ENCODE results near the gene SUCO.
"Not testable (repeated sequence)": the region's sequence is repeated elsewhere in the genome, so short reads cannot be mapped to it uniquely, and the experiment has no call there.

SUCO gene

GRCh38 chr1:172616195-172616594, 83.2 kb downstream of the SUCO start:
- no peak for DNase-seq
- H2AFZ ChIP-seq (ENCODE audit: insufficient read depth, low read length, poor library complexity): no peak overlapping the region
- H4K91ac ChIP-seq (ENCODE audit: low read depth, low read length): no peak overlapping the region
- H2BK120ac ChIP-seq (ENCODE audit: insufficient read depth, low read length, poor library complexity): no peak overlapping the region
- no peak overlapping the region for H3K4me3 ChIP-seq (ENCODE audit: low read depth, low read length)
- H3K4ac ChIP-seq (ENCODE audit: low read depth, low read length): no peak overlapping the region
- H3K18ac ChIP-seq (ENCODE audit: low read length): no peak overlapping the region
- no peak overlapping the region for H3K9ac ChIP-seq (ENCODE audit: low read length)
- peaks cover 4 to 10% of the 10 kb centered on the region in 2 experiments for H3K36me3 ChIP-seq (ENCODE audit: control insufficient read depth in 1 of 2, insufficient read depth in 2 of 2, low read length in 2 of 2)
- no peaks in the 10 kb centered on the region for H3K27me3 ChIP-seq (ENCODE audit: insufficient read depth, low read length)
- H2BK5ac ChIP-seq (ENCODE audit: low read depth, low read length, poor library complexity): no peak overlapping the region
- no peak overlapping the region for H4K8ac ChIP-seq (ENCODE audit: low read depth, low read length)
- no peaks in the 10 kb centered on the region for H3K4me1 ChIP-seq (ENCODE audit: control insufficient read depth in 1 of 2, insufficient read depth in 2 of 2, low read length in 2 of 2)
- H2AK5ac ChIP-seq (ENCODE audit: low read length): no peak overlapping the region
- no peak overlapping the region for H2BK12ac ChIP-seq (ENCODE audit: low read length)
- no peak overlapping the region for H3K23ac ChIP-seq (ENCODE audit: low read length)
- WGBS (ENCODE audit: extremely low coverage, insufficient coverage, insufficient read length): no CpG with 5 or more reads among the region's 1 CpG
- peaks cover 7% of the 10 kb centered on the region for H3K9me3 ChIP-seq (ENCODE audit: insufficient read depth, low read depth, low read length)
- no peaks in the 10 kb centered on the region for H3K79me2 ChIP-seq (ENCODE audit: control insufficient read depth, insufficient read depth, low read length, poor library complexity)
- peaks cover 2% of the 10 kb centered on the region for H3K79me1 ChIP-seq (ENCODE audit: low read length)
- no peak overlapping the region for H3K14ac ChIP-seq (ENCODE audit: low read length)
- H3K4me2 ChIP-seq (ENCODE audit: low read length): no peak overlapping the region
- H4K12ac ChIP-seq (ENCODE audit: low read depth, low read length): no peak overlapping the region
- no peak overlapping the region for H3K27ac ChIP-seq (ENCODE audit: low read depth, low read length)

GRCh38 chr1:172616636-172617035, 83.7 kb downstream of the SUCO start:
- no peak overlapping the region for H2BK5ac ChIP-seq (ENCODE audit: low read depth, low read length, poor library complexity)
- H3K14ac ChIP-seq (ENCODE audit: low read length): no peak overlapping the region
- no peak overlapping the region for H4K8ac ChIP-seq (ENCODE audit: low read depth, low read length)
- H3K4me2 ChIP-seq (ENCODE audit: low read length): no peak overlapping the region
- H3K4ac ChIP-seq (ENCODE audit: low read depth, low read length): no peak overlapping the region
- H3K36me3 ChIP-seq (ENCODE audit: control insufficient read depth in 1 of 2, insufficient read depth in 2 of 2, low read length in 2 of 2): peaks cover 4 to 8% of the 10 kb centered on the region in 2 experiments
- WGBS (ENCODE audit: extremely low coverage, insufficient coverage, insufficient read length): no CpG with 5 or more reads among the region's 3 CpGs
- no peak overlapping the region for H4K12ac ChIP-seq (ENCODE audit: low read depth, low read length)
- H2AFZ ChIP-seq (ENCODE audit: insufficient read depth, low read length, poor library complexity): no peak overlapping the region
- H4K91ac ChIP-seq (ENCODE audit: low read depth, low read length): no peak overlapping the region
- H3K4me3 ChIP-seq (ENCODE audit: low read depth, low read length): no peak overlapping the region
- H2AK5ac ChIP-seq (ENCODE audit: low read length): no peak overlapping the region
- no peak overlapping the region for H3K23ac ChIP-seq (ENCODE audit: low read length)
- no peak for DNase-seq
- H3K27ac ChIP-seq (ENCODE audit: low read depth, low read length): no peak overlapping the region
- no peak overlapping the region for H2BK120ac ChIP-seq (ENCODE audit: insufficient read depth, low read length, poor library complexity)
- no peaks in the 10 kb centered on the region for H3K4me1 ChIP-seq (ENCODE audit: control insufficient read depth in 1 of 2, insufficient read depth in 2 of 2, low read length in 2 of 2)
- H3K27me3 ChIP-seq (ENCODE audit: insufficient read depth, low read length): no peaks in the 10 kb centered on the region
- no peak overlapping the region for H3K18ac ChIP-seq (ENCODE audit: low read length)
- H3K9ac ChIP-seq (ENCODE audit: low read length): no peak overlapping the region
- H2BK12ac ChIP-seq (ENCODE audit: low read length): no peak overlapping the region
- H3K79me2 ChIP-seq (ENCODE audit: control insufficient read depth, insufficient read depth, low read length, poor library complexity): no peaks in the 10 kb centered on the region
- H3K79me1 ChIP-seq (ENCODE audit: low read length): peaks cover 2% of the 10 kb centered on the region
- peaks cover 8% of the 10 kb centered on the region for H3K9me3 ChIP-seq (ENCODE audit: insufficient read depth, low read depth, low read length)

- no CpG with 5 or more reads among the region's 9 CpGs for WGBS (ENCODE audit: extremely low coverage, insufficient coverage, insufficient read length)
- H2BK12ac ChIP-seq (ENCODE audit: low read length); H2AK5ac ChIP-seq (ENCODE audit: low read length); H3K14ac ChIP-seq (ENCODE audit: low read length); H3K4ac ChIP-seq (ENCODE audit: low read depth, low read length); H3K18ac ChIP-seq (ENCODE audit: low read length); H3K23ac ChIP-seq (ENCODE audit: low read length); H4K91ac ChIP-seq (ENCODE audit: low read depth, low read length); H3K9me3 ChIP-seq (ENCODE audit: insufficient read depth, low read depth, low read length); H3K79me1 ChIP-seq (ENCODE audit: low read length); H2AFZ ChIP-seq (ENCODE audit: insufficient read depth, low read length, poor library complexity); H2BK120ac ChIP-seq (ENCODE audit: insufficient read depth, low read length, poor library complexity); H3K9ac ChIP-seq (ENCODE audit: low read length); H3K36me3 ChIP-seq (ENCODE audit: control insufficient read depth in 1 of 2, insufficient read depth in 2 of 2, low read length in 2 of 2); H4K12ac ChIP-seq (ENCODE audit: low read depth, low read length); H4K8ac ChIP-seq (ENCODE audit: low read depth, low read length); H2BK5ac ChIP-seq (ENCODE audit: low read depth, low read length, poor library complexity); H3K79me2 ChIP-seq (ENCODE audit: control insufficient read depth, insufficient read depth, low read length, poor library complexity); H3K4me2 ChIP-seq (ENCODE audit: low read length); H3K4me1 ChIP-seq (ENCODE audit: control insufficient read depth in 1 of 2, insufficient read depth in 2 of 2, low read length in 2 of 2); H3K4me3 ChIP-seq (ENCODE audit: low read depth, low read length); H3K27me3 ChIP-seq (ENCODE audit: insufficient read depth, low read length); H3K27ac ChIP-seq (ENCODE audit: low read depth, low read length): not testable (repeated sequence)
- peak; percentile 53 to 84 for DNase-seq
Measured at GRCh38 chr1:172620603-172621002, 87.7 kb downstream of the SUCO start.

- DNase-seq: no peak
- no peak overlapping the region for H3K9ac ChIP-seq (ENCODE audit: low read length)
- no peak overlapping the region for H3K23ac ChIP-seq (ENCODE audit: low read length)
- H3K18ac ChIP-seq (ENCODE audit: low read length): no peak overlapping the region
- no peak overlapping the region for H2BK12ac ChIP-seq (ENCODE audit: low read length)
- no peaks in the 10 kb centered on the region for H3K79me2 ChIP-seq (ENCODE audit: control insufficient read depth, insufficient read depth, low read length, poor library complexity)
- H3K79me1 ChIP-seq (ENCODE audit: low read length): peaks cover 2% of the 10 kb centered on the region
- H4K8ac ChIP-seq (ENCODE audit: low read depth, low read length): no peak overlapping the region
- no peak overlapping the region for H3K27ac ChIP-seq (ENCODE audit: low read depth, low read length)
- H2BK5ac ChIP-seq (ENCODE audit: low read depth, low read length, poor library complexity): no peak overlapping the region
- no peak overlapping the region for H3K4ac ChIP-seq (ENCODE audit: low read depth, low read length)
- no peak overlapping the region for H2BK120ac ChIP-seq (ENCODE audit: insufficient read depth, low read length, poor library complexity)
- H2AK5ac ChIP-seq (ENCODE audit: low read length): no peak overlapping the region
- H2AFZ ChIP-seq (ENCODE audit: insufficient read depth, low read length, poor library complexity): no peak overlapping the region
- WGBS (ENCODE audit: extremely low coverage, insufficient coverage, insufficient read length): no CpG with 5 or more reads among the region's 3 CpGs
- H3K36me3 ChIP-seq (ENCODE audit: control insufficient read depth in 1 of 2, insufficient read depth in 2 of 2, low read length in 2 of 2): peaks cover 2 to 4% of the 10 kb centered on the region in 2 experiments
- H3K14ac ChIP-seq (ENCODE audit: low read length): no peak overlapping the region
- H3K27me3 ChIP-seq (ENCODE audit: insufficient read depth, low read length): no peaks in the 10 kb centered on the region
- no peak overlapping the region for H3K4me3 ChIP-seq (ENCODE audit: low read depth, low read length)
- peaks cover 7% of the 10 kb centered on the region for H3K9me3 ChIP-seq (ENCODE audit: insufficient read depth, low read depth, low read length)
- no peak overlapping the region for H4K91ac ChIP-seq (ENCODE audit: low read depth, low read length)
- H4K12ac ChIP-seq (ENCODE audit: low read depth, low read length): no peak overlapping the region
- H3K4me1 ChIP-seq (ENCODE audit: control insufficient read depth in 1 of 2, insufficient read depth in 2 of 2, low read length in 2 of 2): peaks cover 0 to 3% of the 10 kb centered on the region in 2 experiments
- no peak overlapping the region for H3K4me2 ChIP-seq (ENCODE audit: low read length)
Measured at GRCh38 chr1:172622541-172622940, 89.6 kb downstream of the SUCO start.

Measured in trophoblast cell (in vitro differentiated cells and primary cell).